GM23338 (cell line): ENCODE data around the gene GRIK2. TPM values are rescaled to one million over a fixed set of nuclear protein-coding genes. Genes with fewer than 3 reads are reported as not detected.

ENCODE experiments used
- ATAC-seq: fragments of 200-7000 bp; cut with Tn5 transposase; 3 replicates; pipeline ENCODE4 v1.9.1; 2020
- DNase-seq: peaks from one replicate; pipeline ENCODE4 v3.0.0-alpha.2; 2015; ENCODE audit warnings: low spot score
- H2AFZ ChIP-seq: fragments of 200-600 bp; sonication (generic); 2 replicates; pipeline ENCODE4 v1.8.0; 2016; ENCODE audit warnings: antibody characterized with exemption, mild to moderate bottlenecking, moderate library complexity
- H3F3A ChIP-seq: fragments of 200-600 bp; sonication (generic); replicated peaks from 2 replicates; pipeline ENCODE4 v1.8.0; 2017; ENCODE audit warnings: antibody characterized with exemption, mixed run types, low read depth
- H3K27ac ChIP-seq: fragments of 200-600 bp; sonication (generic); 2 replicates; pipeline ENCODE4 v1.6.1; 2016; ENCODE audit warnings: low read depth
- H3K27me3 ChIP-seq: fragments of 200-600 bp; sonication (generic); 2 replicates; pipeline ENCODE4 v1.8.0; 2016; ENCODE audit warnings: mild to moderate bottlenecking, mixed run types, moderate library complexity; ENCODE audit not compliant: insufficient read depth
- H3K36me3 ChIP-seq: fragments of 200-600 bp; sonication (generic); 2 replicates; pipeline ENCODE4 v1.8.0; 2016; ENCODE audit warnings: mild to moderate bottlenecking; ENCODE audit not compliant: insufficient read depth
- H3K4me1 ChIP-seq: fragments of 200-600 bp; sonication (generic); 2 replicates; pipeline ENCODE4 v1.8.0; 2016; ENCODE audit warnings: mild to moderate bottlenecking, moderate library complexity; ENCODE audit not compliant: insufficient read depth
- H3K4me2 ChIP-seq: fragments of 200-600 bp; sonication (generic); 2 replicates; pipeline ENCODE4 v1.7.1; 2017; ENCODE audit warnings: mixed run types
- H3K4me3 ChIP-seq: fragments of 200-600 bp; sonication (generic); 2 replicates; pipeline ENCODE4 v1.6.1; 2016; ENCODE audit warnings: mixed run types
- H3K79me2 ChIP-seq: fragments of 200-600 bp; sonication (generic); replicated peaks from 2 replicates; pipeline ENCODE4 v1.8.0; 2017; ENCODE audit warnings: mild to moderate bottlenecking; ENCODE audit not compliant: insufficient read depth
- H3K9me2 ChIP-seq: fragments of 200-600 bp; sonication (generic); 2 replicates; pipeline ENCODE4 v1.8.0; 2017; ENCODE audit not compliant: insufficient read depth
- H4K20me1 ChIP-seq: fragments of 200-600 bp; sonication (generic); replicated peaks from 2 replicates; pipeline ENCODE4 v1.8.0; 2017; ENCODE audit warnings: mild to moderate bottlenecking; ENCODE audit not compliant: insufficient read depth
- H3K27ac Mint-ChIP-seq: 2 replicates; pipeline ENCODE4 v1.8.0; 2020; ENCODE audit warnings: inconsistent platforms, mild to moderate bottlenecking, moderate library complexity, mixed read lengths
- H3K27me3 Mint-ChIP-seq: 3 replicates; pipeline ENCODE4 v1.8.0; 2022; ENCODE audit warnings: low read depth, mild to moderate bottlenecking, moderate library complexity, mixed read lengths, inconsistent platforms; ENCODE audit not compliant: insufficient read depth, poor library complexity
- H3K36me3 Mint-ChIP-seq: 3 replicates; pipeline ENCODE4 v1.8.0; 2021; ENCODE audit warnings: low read depth, mild to moderate bottlenecking, inconsistent platforms, moderate library complexity, mixed read lengths
- H3K4me1 Mint-ChIP-seq: 3 replicates; pipeline ENCODE4 v1.8.0; 2020; ENCODE audit warnings: mild to moderate bottlenecking, inconsistent platforms, mixed read lengths
- H3K4me3 Mint-ChIP-seq: 3 replicates; pipeline ENCODE4 v1.8.0; 2021; ENCODE audit warnings: moderate library complexity, mild to moderate bottlenecking, inconsistent platforms, mixed read lengths
- H3K9me3 Mint-ChIP-seq: 3 replicates; pipeline ENCODE4 v1.8.0; 2020; ENCODE audit warnings: moderate library complexity, mild to moderate bottlenecking, inconsistent platforms, mixed read lengths
- CREB1 ChIP-seq: fragments of 250-450 bp; sonication (Bioruptor Pico); IDR thresholded peaks from 2 replicates; pipeline ENCODE4 v1.5.0; 2020; ENCODE audit warnings: low read depth, mild to moderate bottlenecking, moderate library complexity
- EZH2 ChIP-seq: fragments of 200-600 bp; sonication (generic); IDR thresholded peaks from one replicate; pipeline ENCODE4 v1.8.0; 2017; ENCODE audit warnings: antibody characterized with exemption, mild to moderate bottlenecking, low read depth; ENCODE audit not compliant: unreplicated experiment
- EZH2phosphoT487 ChIP-seq: fragments of 200-600 bp; sonication (generic); IDR thresholded peaks from one replicate; pipeline ENCODE4 v1.8.1; 2018; ENCODE audit warnings: antibody characterized with exemption; ENCODE audit not compliant: unreplicated experiment
- JUNB ChIP-seq: IDR thresholded peaks from one replicate; pipeline ENCODE4 v1.6.1; 2016; ENCODE audit warnings: antibody characterized with exemption; ENCODE audit not compliant: unreplicated experiment
- NANOG ChIP-seq: IDR thresholded peaks from 2 replicates; pipeline ENCODE4 v1.6.1; 2016; ENCODE audit warnings: antibody characterized with exemption, borderline replicate concordance
- POLR2AphosphoS5 ChIP-seq: IDR thresholded peaks from 2 replicates; pipeline ENCODE4 v1.6.1; 2016; ENCODE audit warnings: antibody characterized with exemption, low read depth
- STAT1 ChIP-seq: IDR thresholded peaks from one replicate; pipeline ENCODE4 v1.6.1; 2016; ENCODE audit warnings: antibody characterized with exemption; ENCODE audit not compliant: unreplicated experiment
- ZNF114 ChIP-seq: fragments of 250-450 bp; sonication (Bioruptor Pico); IDR thresholded peaks from 2 replicates; pipeline ENCODE4 v1.5.0; 2020; ENCODE audit warnings: mild to moderate bottlenecking, moderate library complexity
- ZNF331 ChIP-seq: fragments of 250-450 bp; sonication (Bioruptor Pico); IDR thresholded peaks from 2 replicates; pipeline ENCODE4 v1.5.0; 2020; ENCODE audit warnings: low read depth, mild to moderate bottlenecking, moderate library complexity
- polyA plus RNA-seq: library from polyadenylated mRNA; unstranded; fragments of >200 nt; fragmentation: Nextera tagmentation; extraction: Ambion mirVana; gene quantifications from 2 replicates; pipeline ENCODE4 v1.2.1, GENCODE V29; 2016
- total RNA-seq: library from RNA; depleted of rRNA; stranded (reverse); fragments of >200 nt; shearing (Covaris generic); gene quantifications from 2 replicates; pipeline ENCODE4 v1.2.3, GENCODE V29; 2014
- TF ChIP-seq, protein P1 (sequence below): IDR thresholded peaks from one replicate; pipeline ENCODE4 v1.6.1; 2018; ENCODE audit warnings: antibody characterized with exemption; ENCODE audit not compliant: unreplicated experiment
- TF ChIP-seq, protein P2 (sequence below), 2 experiments: fragments of 200-600 bp in 1 of 2; sonication (generic) in 1 of 2; conservative IDR thresholded peaks; 2 replicates each; pipeline versions ENCODE4 v1.5.1 to v1.6.1; 2016 to 2017; ENCODE audit warnings: antibody characterized with exemption in 2 of 2, low read depth in 2 of 2, mild to moderate bottlenecking in 2 of 2, moderate library complexity in 1 of 2
- TF ChIP-seq, protein P3 (sequence below): IDR thresholded peaks from 2 replicates; pipeline ENCODE4 v1.6.1; 2016; ENCODE audit warnings: antibody characterized with exemption

Gene GRIK2
- total and polyA plus RNA-seq, 2 experiments from 2014 or later, result 0.73 to 3.0 TPM

DNA sequence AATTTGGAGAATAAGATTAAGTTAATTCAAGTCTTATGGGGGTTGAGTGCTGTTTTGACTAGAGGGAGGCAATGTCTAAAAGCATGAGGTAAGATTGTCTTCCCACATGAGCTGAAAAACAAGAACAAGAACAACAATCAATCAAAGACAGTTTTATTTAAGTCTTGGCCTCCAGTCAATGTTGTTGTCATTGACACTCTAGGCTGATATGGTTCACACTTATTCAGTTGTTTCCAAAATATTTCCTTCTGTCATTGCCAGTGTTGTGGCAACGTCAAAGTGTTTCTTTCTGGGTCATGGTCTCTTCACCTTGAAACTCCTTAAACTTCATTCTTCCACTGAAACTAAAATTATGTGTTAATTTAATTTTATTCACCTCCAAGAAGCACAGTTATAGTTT, 72.4 kb downstream of the GRIK2 start:
- no peaks in the 10 kb centered on the region; the same call in 1 of the 2 replicates for H3K4me1 ChIP-seq
- no peak for DNase-seq
- TF ChIP-seq, protein P1, sequence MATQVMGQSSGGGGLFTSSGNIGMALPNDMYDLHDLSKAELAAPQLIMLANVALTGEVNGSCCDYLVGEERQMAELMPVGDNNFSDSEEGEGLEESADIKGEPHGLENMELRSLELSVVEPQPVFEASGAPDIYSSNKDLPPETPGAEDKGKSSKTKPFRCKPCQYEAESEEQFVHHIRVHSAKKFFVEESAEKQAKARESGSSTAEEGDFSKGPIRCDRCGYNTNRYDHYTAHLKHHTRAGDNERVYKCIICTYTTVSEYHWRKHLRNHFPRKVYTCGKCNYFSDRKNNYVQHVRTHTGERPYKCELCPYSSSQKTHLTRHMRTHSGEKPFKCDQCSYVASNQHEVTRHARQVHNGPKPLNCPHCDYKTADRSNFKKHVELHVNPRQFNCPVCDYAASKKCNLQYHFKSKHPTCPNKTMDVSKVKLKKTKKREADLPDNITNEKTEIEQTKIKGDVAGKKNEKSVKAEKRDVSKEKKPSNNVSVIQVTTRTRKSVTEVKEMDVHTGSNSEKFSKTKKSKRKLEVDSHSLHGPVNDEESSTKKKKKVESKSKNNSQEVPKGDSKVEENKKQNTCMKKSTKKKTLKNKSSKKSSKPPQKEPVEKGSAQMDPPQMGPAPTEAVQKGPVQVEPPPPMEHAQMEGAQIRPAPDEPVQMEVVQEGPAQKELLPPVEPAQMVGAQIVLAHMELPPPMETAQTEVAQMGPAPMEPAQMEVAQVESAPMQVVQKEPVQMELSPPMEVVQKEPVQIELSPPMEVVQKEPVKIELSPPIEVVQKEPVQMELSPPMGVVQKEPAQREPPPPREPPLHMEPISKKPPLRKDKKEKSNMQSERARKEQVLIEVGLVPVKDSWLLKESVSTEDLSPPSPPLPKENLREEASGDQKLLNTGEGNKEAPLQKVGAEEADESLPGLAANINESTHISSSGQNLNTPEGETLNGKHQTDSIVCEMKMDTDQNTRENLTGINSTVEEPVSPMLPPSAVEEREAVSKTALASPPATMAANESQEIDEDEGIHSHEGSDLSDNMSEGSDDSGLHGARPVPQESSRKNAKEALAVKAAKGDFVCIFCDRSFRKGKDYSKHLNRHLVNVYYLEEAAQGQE, result no peak
- TF ChIP-seq ZNF114 (CRISPR knock-in tag) (no peak), EZH2 (no peak), EZH2phosphoT487 (no peak), CREB1 (no peak), POLR2AphosphoS5 (no peak), ZNF331 (CRISPR knock-in tag) (no peak), NANOG (no peak), STAT1 (no peak)
- TF ChIP-seq, protein P2, sequence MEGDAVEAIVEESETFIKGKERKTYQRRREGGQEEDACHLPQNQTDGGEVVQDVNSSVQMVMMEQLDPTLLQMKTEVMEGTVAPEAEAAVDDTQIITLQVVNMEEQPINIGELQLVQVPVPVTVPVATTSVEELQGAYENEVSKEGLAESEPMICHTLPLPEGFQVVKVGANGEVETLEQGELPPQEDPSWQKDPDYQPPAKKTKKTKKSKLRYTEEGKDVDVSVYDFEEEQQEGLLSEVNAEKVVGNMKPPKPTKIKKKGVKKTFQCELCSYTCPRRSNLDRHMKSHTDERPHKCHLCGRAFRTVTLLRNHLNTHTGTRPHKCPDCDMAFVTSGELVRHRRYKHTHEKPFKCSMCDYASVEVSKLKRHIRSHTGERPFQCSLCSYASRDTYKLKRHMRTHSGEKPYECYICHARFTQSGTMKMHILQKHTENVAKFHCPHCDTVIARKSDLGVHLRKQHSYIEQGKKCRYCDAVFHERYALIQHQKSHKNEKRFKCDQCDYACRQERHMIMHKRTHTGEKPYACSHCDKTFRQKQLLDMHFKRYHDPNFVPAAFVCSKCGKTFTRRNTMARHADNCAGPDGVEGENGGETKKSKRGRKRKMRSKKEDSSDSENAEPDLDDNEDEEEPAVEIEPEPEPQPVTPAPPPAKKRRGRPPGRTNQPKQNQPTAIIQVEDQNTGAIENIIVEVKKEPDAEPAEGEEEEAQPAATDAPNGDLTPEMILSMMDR (conservative IDR thresholded peaks at IDR 0.05; ENCODE audit: low read depth in 2 of 2), result no peak
- no peaks in the 10 kb centered on the region for H3K27me3 ChIP-seq
- H3K27me3 Mint-ChIP-seq, result peaks cover 3% of the 10 kb centered on the region
- no peak overlapping the region for H3K4me3 ChIP-seq
- no peaks in the 10 kb centered on the region for H3K36me3 Mint-ChIP-seq
- peaks cover 36% of the 10 kb centered on the region for H3K4me1 Mint-ChIP-seq
- H4K20me1 ChIP-seq, result no peaks in the 10 kb centered on the region
- H3K4me3 Mint-ChIP-seq, result no peak overlapping the region
- ATAC-seq, result no peak
- no peak overlapping the region for H3K27ac ChIP-seq
- H3K79me2 ChIP-seq, result no peaks in the 10 kb centered on the region
- no peak overlapping the region for H3K4me2 ChIP-seq
- 0 out of 2 replicates have a peak, but pooled peaks cover 9% of the 10 kb centered on the region for H3K9me2 ChIP-seq
- no peaks in the 10 kb centered on the region for H3K36me3 ChIP-seq
- H3K27ac Mint-ChIP-seq, result no peak overlapping the region
- H3K9me3 Mint-ChIP-seq, result no peaks in the 10 kb centered on the region
- no peak overlapping the region for H2AFZ ChIP-seq
- H3F3A ChIP-seq, result no peaks in the 10 kb centered on the region

DNA sequence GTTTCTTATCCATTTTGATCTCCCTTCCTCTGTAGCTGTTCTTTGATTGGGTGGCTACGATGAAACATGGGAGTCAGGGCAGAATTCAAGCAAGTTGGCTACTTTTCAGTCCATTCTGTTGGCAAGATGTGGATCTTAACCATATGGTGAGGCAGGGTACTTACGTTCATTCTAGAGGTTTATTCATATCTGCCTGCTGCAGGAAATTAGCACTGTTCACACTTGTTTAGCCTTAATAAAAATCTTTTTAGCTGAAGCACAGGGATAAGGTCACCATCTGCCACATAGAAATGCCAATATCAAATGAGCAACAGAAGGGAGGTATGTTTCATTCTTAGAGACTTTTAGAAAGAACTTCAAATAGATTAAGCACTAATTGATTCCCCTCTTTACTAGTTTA, 83.9 kb downstream of the GRIK2 start:
- H3K27ac Mint-ChIP-seq, result no peak overlapping the region
- no peak for TF ChIP-seq NANOG
- no peak for TF ChIP-seq STAT1
- no peak for TF ChIP-seq POLR2AphosphoS5
- TF ChIP-seq ZNF114 (CRISPR knock-in tag), result no peak
- TF ChIP-seq EZH2phosphoT487, result no peak
- TF ChIP-seq, protein P3, sequence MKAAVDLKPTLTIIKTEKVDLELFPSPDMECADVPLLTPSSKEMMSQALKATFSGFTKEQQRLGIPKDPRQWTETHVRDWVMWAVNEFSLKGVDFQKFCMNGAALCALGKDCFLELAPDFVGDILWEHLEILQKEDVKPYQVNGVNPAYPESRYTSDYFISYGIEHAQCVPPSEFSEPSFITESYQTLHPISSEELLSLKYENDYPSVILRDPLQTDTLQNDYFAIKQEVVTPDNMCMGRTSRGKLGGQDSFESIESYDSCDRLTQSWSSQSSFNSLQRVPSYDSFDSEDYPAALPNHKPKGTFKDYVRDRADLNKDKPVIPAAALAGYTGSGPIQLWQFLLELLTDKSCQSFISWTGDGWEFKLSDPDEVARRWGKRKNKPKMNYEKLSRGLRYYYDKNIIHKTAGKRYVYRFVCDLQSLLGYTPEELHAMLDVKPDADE, result no peak
- TF ChIP-seq, protein P2 (conservative IDR thresholded peaks at IDR 0.05; ENCODE audit: low read depth in 2 of 2), result no peak
- TF ChIP-seq EZH2, result no peak
- TF ChIP-seq, protein P1, result no peak
- no peak for TF ChIP-seq JUNB

More for the DNA sequence above, 83.9 kb downstream of the GRIK2 start:
- Histone ChIP-seq H3F3A (no peaks in the 10 kb centered on the region), H3K4me2 (no peak overlapping the region), H2AFZ (no peak overlapping the region), H3K27ac (no peak overlapping the region), H3K27me3 (no peaks in the 10 kb centered on the region), H4K20me1 (no peaks in the 10 kb centered on the region), H3K4me3 (no peak overlapping the region), H3K4me1 (no peaks in the 10 kb centered on the region), H3K36me3 (no peaks in the 10 kb centered on the region), H3K9me2 (no peaks in the 10 kb centered on the region), H3K79me2 (no peaks in the 10 kb centered on the region)
- 0 out of 3 replicates have a peak, but pooled peaks cover 2% of the 10 kb centered on the region for H3K4me1 Mint-ChIP-seq
- H3K36me3 Mint-ChIP-seq, result no peaks in the 10 kb centered on the region
- H3K9me3 Mint-ChIP-seq, result no peaks in the 10 kb centered on the region
- no peak overlapping the region for H3K4me3 Mint-ChIP-seq
- H3K27me3 Mint-ChIP-seq, result no peaks in the 10 kb centered on the region
- ATAC-seq, result no peak
- DNase-seq, result no peak
